GM12873 (cell line): ENCODE data around the gene RPS25.

Experiments
- TF ChIP-seq, protein P1 (sequence below): IDR thresholded peaks from 2 replicates; pipeline ENCODE4 v1.5.1; 2012; ENCODE audit warnings: low read depth, mild to moderate bottlenecking, moderate library complexity, low read length, control low read depth; ENCODE audit not compliant: insufficient read depth; ENCODE audit errors: missing control alignments

The RPS25 gene

DNA sequence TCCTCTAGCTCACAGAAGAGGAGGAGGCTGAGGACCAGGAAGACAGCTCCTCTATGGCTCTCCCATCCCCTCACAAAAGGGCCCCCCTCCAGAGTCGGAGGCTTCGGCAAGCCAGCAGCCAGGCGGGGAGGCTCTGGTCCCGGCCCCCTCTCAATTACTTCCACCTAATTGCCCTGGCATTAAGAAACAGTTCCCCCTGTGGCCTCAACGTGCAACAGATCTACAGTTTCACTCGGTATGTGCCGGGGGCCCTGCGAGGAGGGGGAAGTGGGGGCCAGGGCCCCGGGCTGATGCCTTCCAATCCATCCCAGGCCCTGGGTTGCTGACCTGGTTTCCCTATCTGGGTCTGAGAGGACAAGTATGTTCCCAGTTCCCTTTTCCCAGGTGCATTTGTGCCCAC is 38.7 kb downstream of the RPS25 start:
- TF ChIP-seq, protein P1, sequence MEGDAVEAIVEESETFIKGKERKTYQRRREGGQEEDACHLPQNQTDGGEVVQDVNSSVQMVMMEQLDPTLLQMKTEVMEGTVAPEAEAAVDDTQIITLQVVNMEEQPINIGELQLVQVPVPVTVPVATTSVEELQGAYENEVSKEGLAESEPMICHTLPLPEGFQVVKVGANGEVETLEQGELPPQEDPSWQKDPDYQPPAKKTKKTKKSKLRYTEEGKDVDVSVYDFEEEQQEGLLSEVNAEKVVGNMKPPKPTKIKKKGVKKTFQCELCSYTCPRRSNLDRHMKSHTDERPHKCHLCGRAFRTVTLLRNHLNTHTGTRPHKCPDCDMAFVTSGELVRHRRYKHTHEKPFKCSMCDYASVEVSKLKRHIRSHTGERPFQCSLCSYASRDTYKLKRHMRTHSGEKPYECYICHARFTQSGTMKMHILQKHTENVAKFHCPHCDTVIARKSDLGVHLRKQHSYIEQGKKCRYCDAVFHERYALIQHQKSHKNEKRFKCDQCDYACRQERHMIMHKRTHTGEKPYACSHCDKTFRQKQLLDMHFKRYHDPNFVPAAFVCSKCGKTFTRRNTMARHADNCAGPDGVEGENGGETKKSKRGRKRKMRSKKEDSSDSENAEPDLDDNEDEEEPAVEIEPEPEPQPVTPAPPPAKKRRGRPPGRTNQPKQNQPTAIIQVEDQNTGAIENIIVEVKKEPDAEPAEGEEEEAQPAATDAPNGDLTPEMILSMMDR: peak; percentile 25

DNA sequence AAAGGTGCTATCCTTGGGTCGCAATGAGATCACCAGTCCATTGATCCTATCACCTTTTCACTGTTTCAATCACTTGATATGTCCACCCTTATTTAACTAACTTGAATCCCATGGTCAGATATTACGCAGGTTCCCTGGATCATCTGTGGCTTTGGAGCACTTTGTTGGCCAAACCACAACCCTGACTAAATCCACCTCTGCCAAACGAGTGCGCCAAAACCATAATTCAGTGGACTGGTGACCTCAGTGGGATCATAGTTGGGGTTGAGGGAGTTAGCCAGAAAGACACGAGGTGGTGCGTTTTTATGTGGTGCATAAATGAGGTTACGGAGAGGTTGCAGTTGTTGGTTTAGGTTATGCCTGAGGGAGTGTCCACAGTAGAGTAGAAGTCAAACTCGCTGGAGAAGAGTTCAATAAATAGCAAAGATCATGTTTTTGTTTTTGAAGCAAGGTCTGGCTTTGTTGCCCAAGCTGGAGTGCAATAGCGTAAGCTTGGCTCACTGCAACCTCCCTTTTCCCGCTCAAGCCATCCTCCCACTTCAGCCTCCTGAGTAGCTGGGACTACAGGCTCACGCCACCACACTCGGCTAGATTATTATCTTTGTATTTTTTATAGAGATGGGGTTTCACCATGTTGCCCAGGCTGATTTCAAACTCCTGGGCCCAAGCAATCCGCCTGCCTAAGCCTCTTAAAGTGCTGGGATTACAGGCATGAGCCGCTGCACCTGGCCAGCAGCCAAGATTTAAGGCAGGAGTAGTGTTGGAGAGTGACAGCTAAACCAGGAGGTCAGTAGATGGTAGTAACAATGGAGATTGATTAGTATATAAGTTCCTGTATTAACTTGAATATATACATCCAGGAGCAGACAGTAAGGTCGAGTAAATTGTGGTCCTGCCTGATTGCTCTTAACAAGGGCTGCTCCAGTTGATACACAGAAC is 42.1 kb downstream of the RPS25 start:
- TF ChIP-seq, protein P1: no peak

DNA sequence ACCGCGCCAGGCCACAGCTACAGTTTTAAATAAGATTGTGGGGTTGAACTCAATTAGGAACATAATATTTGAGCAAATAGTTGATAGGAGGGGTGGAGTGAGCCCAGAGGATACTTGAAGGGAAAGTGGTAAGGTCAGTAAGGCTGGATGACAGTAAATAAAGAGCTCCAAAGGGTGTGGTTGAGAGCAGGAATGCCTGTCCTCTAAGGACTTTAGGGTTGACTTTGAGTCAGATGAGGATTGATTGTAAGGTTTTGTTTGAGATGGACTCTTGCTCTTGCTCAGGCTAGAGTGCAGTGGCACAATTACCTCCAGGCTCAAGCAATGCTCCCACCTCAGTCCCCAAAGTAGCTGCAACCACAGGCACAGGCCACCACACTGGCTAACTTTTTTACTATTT is 44.2 kb downstream of the RPS25 start:
- TF ChIP-seq, protein P1: no peak

DNA sequence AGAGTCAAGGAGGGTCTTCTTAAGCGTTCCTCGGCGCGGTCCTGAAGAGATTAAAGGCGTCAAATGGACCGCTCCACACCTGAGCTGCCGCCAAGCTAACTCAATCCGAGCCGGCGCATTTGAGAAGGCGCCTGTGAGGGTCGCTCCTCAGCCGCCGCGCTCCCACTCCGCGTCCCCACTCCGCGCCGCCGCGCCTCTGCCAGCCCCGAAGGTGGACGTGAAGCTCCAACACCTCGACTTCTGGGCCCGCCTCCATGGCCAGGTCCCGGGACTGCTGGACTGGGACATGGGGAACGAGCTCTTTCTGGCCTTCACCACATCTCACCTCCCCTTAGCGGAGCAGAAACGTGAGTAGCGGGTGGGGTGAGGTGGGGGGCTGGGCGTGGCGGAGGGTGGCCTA is 46.5 kb downstream of the RPS25 start, which contains the start of gene FOXR1:
TSS of gene FOXR1 (plus strand) at position 116 of the 400 bp plus-strand sequence. CDS start at position 287, 171 bp downstream.
- TF ChIP-seq, protein P1: no peak
